Gastrocnemius medialis (tissue), 4 donors: ENCODE results near the gene NEK11. TPM values are rescaled to one million over a fixed set of nuclear protein-coding genes. Genes with fewer than 3 reads are reported as not detected.

Source experiments
- ATAC-seq, 2 donors: fragments of 150-250 bp; one replicate each; pipeline ENCODE4 v1.9.1; 2016
- DNase-seq, 2 donors: peaks; one replicate each; pipeline ENCODE4 v3.0.0-alpha.2; 2019
- H3K27ac ChIP-seq, 4 donors: fragments of 200-600 bp; sonication (generic); 1 replicate in 1 of 4; 2 replicates in 3 of 4; pipeline ENCODE4 v1.5.1; 2016 to 2018; ENCODE audit warnings: mild to moderate bottlenecking in 2 of 4, moderate library complexity in 1 of 4
- H3K27me3 ChIP-seq, 3 donors: fragments of 200-600 bp; sonication (generic) in 2 of 3; 1 replicate in 1 of 3; 2 replicates in 2 of 3; pipeline versions ENCODE4 v1.5.1 to v1.6.0; 2016 to 2019; ENCODE audit warnings: mild to moderate bottlenecking in 1 of 3, moderate library complexity in 1 of 3
- H3K36me3 ChIP-seq, 2 donors: fragments of 200-600 bp; sonication (generic) in 1 of 2; one replicate each; pipeline ENCODE4 v1.5.1; 2017 to 2018
- H3K4me1 ChIP-seq, 2 donors: fragments of 200-600 bp; sonication (generic) in 1 of 2; one replicate each; pipeline ENCODE4 v1.5.1; 2016 to 2017; ENCODE audit warnings: mild to moderate bottlenecking in 2 of 2
- H3K4me3 ChIP-seq, 4 donors: fragments of 200-600 bp; sonication (generic) in 3 of 4; 1 replicate in 1 of 4; 2 replicates in 3 of 4; pipeline ENCODE4 v1.5.1; 2016 to 2019; ENCODE audit warnings: mild to moderate bottlenecking in 2 of 4
- H3K9me3 ChIP-seq, 3 donors: fragments of 200-600 bp; sonication (generic) in 2 of 3; 1 replicate in 1 of 3; 2 replicates in 2 of 3; pipeline ENCODE4 v1.5.1; 2016 to 2019
- CTCF ChIP-seq, 5 experiments: fragments of 450-650 bp in 3 of 5; fragments of 200-600 bp in 2 of 5; sonication (generic) in 2 of 5; IDR thresholded peaks in 4 of 5; conservative IDR thresholded peaks in 1 of 5; 1 replicate in 4 of 5; 2 replicates in 1 of 5; pipeline ENCODE4 v1.5.1; 2016 to 2019; ENCODE audit warnings: antibody characterized with exemption in 5 of 5, mild to moderate bottlenecking in 3 of 5, moderate library complexity in 3 of 5
- POLR2A ChIP-seq, 2 donors: fragments of 450-650 bp; IDR thresholded peaks; one replicate each; pipeline ENCODE4 v1.6.1; 2017; ENCODE audit warnings: antibody characterized with exemption in 2 of 2, mild to moderate bottlenecking in 2 of 2, moderate library complexity in 2 of 2
- in situ Hi-C, 4 donors: fragments of 200-750 bp; cut with MboI; loops; one replicate each; pipeline versions ENCODE4 v1.15.0 to v1.8.0; 2017; ENCODE audit warnings: low sequenced_read_pairs in 4 of 4
- intact Hi-C: fragments of 100-400 bp; cut with DNase I; formaldehyde crosslinking; loops from one replicate; pipeline ENCODE4 v1.15.1; 2023; ENCODE audit warnings: low total_unique reads
- total RNA-seq, 4 donors: library from RNA; depleted of rRNA; stranded (reverse); fragments of >200 nt; gene quantifications; one replicate each; pipeline versions ENCODE4 v1.1.0 to v1.2.3, GENCODE V29; 2016

Gene NEK11
- total RNA-seq, 4 donors from 2014 or later, result 2.1 to 5.2 (median 2.5) TPM

GRCh38 chr3:131348911-131349310 is 322.2 kb downstream of the NEK11 start:
- no peak overlapping the region for H3K4me3 ChIP-seq
- DNase-seq (no peak), ATAC-seq (no peak)
- H3K27ac ChIP-seq, result no peak overlapping the region
- H3K27me3 ChIP-seq, result no peaks in the 10 kb centered on the region
- peaks cover 10 to 16% of the 10 kb centered on the region in 2 donors for H3K4me1 ChIP-seq
- H3K36me3 ChIP-seq, result no peaks in the 10 kb centered on the region
- H3K9me3 ChIP-seq, result no peaks in the 10 kb centered on the region
- in situ Hi-C loops (no loop called here), intact Hi-C loops (no loop called here)
- no peak for TF ChIP-seq CTCF (IDR thresholded peaks at IDR 0.05 in 4 of 5, conservative IDR thresholded peaks at IDR 0.05 in 1 of 5)
- TF ChIP-seq POLR2A (IDR thresholded peaks at IDR 0.05), result no peak

GRCh38 chr3:131349454-131349853 is 322.8 kb downstream of the NEK11 start:
- no peaks in the 10 kb centered on the region for H3K27me3 ChIP-seq
- DNase-seq (no peak), ATAC-seq (no peak)
- intact Hi-C loops (no loop called here), in situ Hi-C loops (no loop called here)
- no peaks in the 10 kb centered on the region for H3K9me3 ChIP-seq
- no peak overlapping the region for H3K27ac ChIP-seq
- no peaks in the 10 kb centered on the region for H3K36me3 ChIP-seq
- H3K4me1 ChIP-seq, result peaks cover 10 to 16% of the 10 kb centered on the region in 2 donors
- TF ChIP-seq CTCF (IDR thresholded peaks at IDR 0.05 in 4 of 5, conservative IDR thresholded peaks at IDR 0.05 in 1 of 5) (no peak), POLR2A (IDR thresholded peaks at IDR 0.05) (no peak)
- no peak overlapping the region for H3K4me3 ChIP-seq

DNA sequence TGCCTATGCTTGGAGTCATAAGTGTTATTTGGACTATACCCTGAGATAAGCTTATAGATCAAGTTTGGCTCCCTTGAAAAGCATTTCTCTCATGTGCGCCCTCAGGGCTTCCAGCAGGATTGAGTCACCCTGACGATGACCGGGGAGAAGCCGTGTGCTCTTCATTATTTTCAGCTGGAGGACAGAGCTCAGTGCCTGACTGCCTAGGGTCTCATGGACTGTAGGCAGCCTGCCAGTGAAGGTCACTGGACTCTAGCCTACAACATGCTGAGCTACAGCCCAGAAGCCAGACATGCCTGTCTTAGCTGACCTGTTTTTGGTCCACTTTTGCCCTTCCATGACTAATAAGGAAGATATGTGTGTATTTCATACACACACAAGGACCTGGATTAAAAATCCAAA is 323.3 kb downstream of the NEK11 start:
- H3K9me3 ChIP-seq, result no peaks in the 10 kb centered on the region
- H3K4me3 ChIP-seq, result no peak overlapping the region
- intact Hi-C loops, result no loop called here
- ATAC-seq (no peak), DNase-seq (no peak)
- H3K4me1 ChIP-seq, result peaks cover 10 to 16% of the 10 kb centered on the region in 2 donors
- no peaks in the 10 kb centered on the region for H3K27me3 ChIP-seq
- no peaks in the 10 kb centered on the region for H3K36me3 ChIP-seq
- TF ChIP-seq CTCF (IDR thresholded peaks at IDR 0.05 in 4 of 5, conservative IDR thresholded peaks at IDR 0.05 in 1 of 5) (no peak), POLR2A (IDR thresholded peaks at IDR 0.05) (no peak)
- in situ Hi-C loops, result no loop called here
- H3K27ac ChIP-seq, result no peak overlapping the region

GRCh38 chr3:131350506-131350905 is 323.8 kb downstream of the NEK11 start:
- DNase-seq, result no peak
- ATAC-seq, result no peak
- peaks cover 10 to 16% of the 10 kb centered on the region in 2 donors for H3K4me1 ChIP-seq
- no peak overlapping the region for H3K27ac ChIP-seq
- in situ Hi-C loops, result no loop called here
- H3K27me3 ChIP-seq, result no peaks in the 10 kb centered on the region
- H3K36me3 ChIP-seq, result no peaks in the 10 kb centered on the region
- H3K4me3 ChIP-seq, result no peak overlapping the region
- intact Hi-C loops, result no loop called here
- H3K9me3 ChIP-seq, result no peaks in the 10 kb centered on the region
- no peak for TF ChIP-seq POLR2A (IDR thresholded peaks at IDR 0.05)
- TF ChIP-seq CTCF (IDR thresholded peaks at IDR 0.05 in 4 of 5, conservative IDR thresholded peaks at IDR 0.05 in 1 of 5), result no peak
